Ovary (tissue), 9 donors: ENCODE results near the gene IL12RB1. TPM values are rescaled to one million over a fixed set of nuclear protein-coding genes. Genes with fewer than 3 reads are reported as not detected.

ENCODE experiments used
- DNase-seq, 5 donors: peaks; one replicate each; pipeline ENCODE4 v3.0.0-alpha.2; 2019 to 2020
- H3K27ac ChIP-seq, 2 donors: fragments of 200-600 bp; one replicate each; pipeline versions ENCODE4 v1.5.1 to v1.8.0; 2019 to 2022
- H3K27me3 ChIP-seq: fragments of 200-600 bp; one replicate; pipeline ENCODE4 v1.8.0; 2022
- H3K36me3 ChIP-seq: fragments of 200-600 bp; sonication (generic); one replicate; pipeline ENCODE4 v1.5.1; 2019
- H3K4me1 ChIP-seq: one replicate; pipeline ENCODE4 v1.8.1; 2013; ENCODE audit warnings: mild to moderate bottlenecking, moderate library complexity; ENCODE audit not compliant: insufficient read depth
- H3K4me3 ChIP-seq: fragments of 200-600 bp; sonication (generic); one replicate; pipeline ENCODE4 v1.5.1; 2017
- H3K9me3 ChIP-seq, 2 donors: fragments of 200-600 bp in 1 of 2; sonication (generic) in 1 of 2; one replicate each; pipeline versions ENCODE4 v1.5.1 to v1.8.1; 2013 to 2019; ENCODE audit warnings: mild to moderate bottlenecking in 1 of 2, moderate library complexity in 1 of 2
- EP300 ChIP-seq: sonication (generic); formaldehyde crosslinking; IDR thresholded peaks from one replicate; pipeline ENCODE4 v1.6.1; 2017; ENCODE audit warnings: antibody characterized with exemption
- POLR2A ChIP-seq: fragments of 450-650 bp; IDR thresholded peaks from one replicate; pipeline ENCODE4 v1.6.1; 2017; ENCODE audit warnings: antibody characterized with exemption, mild to moderate bottlenecking, moderate library complexity
- WGBS, 3 donors: extraction: QIAGEN DNeasy Blood & Tissue Kit in 1 of 3; methylation state at CpG; one replicate each; pipeline versions ENCODE4 v1.1.5 to v1.1.7; 2013 to 2017; 5-methylcytosine and 5-hydroxymethylcytosine counted together
- intact Hi-C, 4 donors: fragments of 100-400 bp; cut with DNase I; formaldehyde crosslinking; loops; one replicate each; pipeline versions ENCODE4 v1.11.0 to v1.15.1; 2022 to 2023
- polyA plus RNA-seq, 2 donors: library from polyadenylated mRNA; stranded (reverse); fragments of 200-250 nt in 1 of 2; fragments of 350-450 nt in 1 of 2; fragmentation: Illumina TruSeq in 1 of 2; extraction: RNeasy Lipid Tissue Mini Kit (QIAGEN cat#74804) in 1 of 2; gene quantifications; one replicate each; pipeline ENCODE4 v1.2.3, GENCODE V29; 2013 to 2014
- total RNA-seq, 7 donors: library from RNA; depleted of rRNA in 2 of 7; stranded (reverse); fragments of >200 nt in 2 of 7; fragmentation: NEBNext Ultra II Directional in 3 of 7; extraction: Animal tissue kit (Norgen Biotek cat#: 25700) in 3 of 7; gene quantifications; one replicate each; pipeline versions ENCODE4 v1.1.0 to v1.2.4, GENCODE V29; 2016 to 2023
- TF ChIP-seq, protein P1 (sequence below), 3 donors: fragments of 450-650 bp in 2 of 3; fragments of 200-600 bp in 1 of 3; IDR thresholded peaks; one replicate each; pipeline versions ENCODE4 v1.5.1 to v1.8.0; 2016 to 2022; ENCODE audit warnings: antibody characterized with exemption in 3 of 3, mild to moderate bottlenecking in 1 of 3
- donor health status: DM: no; HTN: no; CAD: no; lungs with moderate emphysema.
- donor health status: DM: no; HTN: no; CAD: no.
- donor health status: Bipolar disorder and iron deficiency.
- donor health status: DM: yes; HTN: yes; CAD: no.
- donor health status: DM: no; HTN: no; CAD: no.
- donor health status: DM: yes; HTN: yes; CAD: no.

The IL12RB1 gene
- total and polyA plus RNA-seq, 9 donors, result 0.22 to 0.89 (median 0.57) TPM

DNA sequence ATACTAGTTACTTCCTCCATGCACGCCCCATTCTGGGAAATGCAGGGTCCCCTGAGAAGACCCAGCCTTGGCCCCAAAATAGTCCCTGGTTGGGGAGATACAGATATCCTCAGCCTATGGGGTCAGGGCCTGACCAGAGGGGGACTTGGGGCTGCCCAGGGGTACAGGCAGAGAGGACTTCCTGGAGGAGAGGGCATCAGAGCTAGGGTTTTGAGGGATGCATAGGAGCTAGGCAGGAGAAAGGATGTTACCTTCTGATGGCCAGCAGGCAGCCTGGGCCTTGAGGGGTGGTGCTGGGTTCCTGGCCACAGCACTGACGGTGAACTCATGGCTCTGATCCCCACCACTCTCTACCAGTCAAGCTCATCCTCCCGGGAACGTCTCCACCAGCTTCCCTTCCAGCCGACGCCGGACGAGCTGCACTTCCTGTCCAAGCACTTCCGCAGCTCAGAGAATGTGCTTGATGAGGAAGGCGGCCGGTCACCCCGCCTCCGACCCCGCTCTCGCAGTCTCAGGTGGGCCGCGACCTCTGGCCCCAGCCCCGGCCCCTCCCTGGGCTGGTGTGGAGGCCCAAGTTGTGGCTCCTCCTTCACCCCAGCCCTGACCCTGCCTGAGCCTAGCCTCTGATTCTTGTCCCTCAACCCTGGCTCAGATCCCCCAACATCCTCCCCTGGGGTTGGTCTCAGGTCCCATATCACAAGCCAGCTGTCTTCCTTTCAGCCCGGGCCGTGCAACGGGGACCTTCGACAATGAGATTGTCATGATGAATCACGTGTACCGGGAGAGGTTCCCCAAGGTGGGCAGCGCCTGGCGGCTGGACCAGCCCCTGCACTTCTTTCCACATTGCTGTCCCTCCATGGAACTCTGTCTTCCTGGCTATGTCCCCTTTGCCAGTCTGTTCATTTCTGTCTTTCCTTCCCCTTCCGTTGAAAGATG, 36.4 kb upstream of the IL12RB1 start:
- DNase-seq, result no peak
- intact Hi-C loops, result no loop called here
- Histone ChIP-seq H3K9me3 (no peaks in the 10 kb centered on the region), H3K36me3 (no peaks in the 10 kb centered on the region), H3K4me1 (peaks cover 9% of the 10 kb centered on the region), H3K27ac (no peak overlapping the region), H3K4me3 (no peak overlapping the region), H3K27me3 (no peaks in the 10 kb centered on the region)
- WGBS, 3 donors, result 84 to 86% (median 84%) methylated on average over 27 of the region's 27 CpGs
- TF ChIP-seq, protein P1, sequence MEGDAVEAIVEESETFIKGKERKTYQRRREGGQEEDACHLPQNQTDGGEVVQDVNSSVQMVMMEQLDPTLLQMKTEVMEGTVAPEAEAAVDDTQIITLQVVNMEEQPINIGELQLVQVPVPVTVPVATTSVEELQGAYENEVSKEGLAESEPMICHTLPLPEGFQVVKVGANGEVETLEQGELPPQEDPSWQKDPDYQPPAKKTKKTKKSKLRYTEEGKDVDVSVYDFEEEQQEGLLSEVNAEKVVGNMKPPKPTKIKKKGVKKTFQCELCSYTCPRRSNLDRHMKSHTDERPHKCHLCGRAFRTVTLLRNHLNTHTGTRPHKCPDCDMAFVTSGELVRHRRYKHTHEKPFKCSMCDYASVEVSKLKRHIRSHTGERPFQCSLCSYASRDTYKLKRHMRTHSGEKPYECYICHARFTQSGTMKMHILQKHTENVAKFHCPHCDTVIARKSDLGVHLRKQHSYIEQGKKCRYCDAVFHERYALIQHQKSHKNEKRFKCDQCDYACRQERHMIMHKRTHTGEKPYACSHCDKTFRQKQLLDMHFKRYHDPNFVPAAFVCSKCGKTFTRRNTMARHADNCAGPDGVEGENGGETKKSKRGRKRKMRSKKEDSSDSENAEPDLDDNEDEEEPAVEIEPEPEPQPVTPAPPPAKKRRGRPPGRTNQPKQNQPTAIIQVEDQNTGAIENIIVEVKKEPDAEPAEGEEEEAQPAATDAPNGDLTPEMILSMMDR (IDR thresholded peaks at IDR 0.05), result no peak
- TF ChIP-seq EP300 (no peak), POLR2A (no peak)

DNA sequence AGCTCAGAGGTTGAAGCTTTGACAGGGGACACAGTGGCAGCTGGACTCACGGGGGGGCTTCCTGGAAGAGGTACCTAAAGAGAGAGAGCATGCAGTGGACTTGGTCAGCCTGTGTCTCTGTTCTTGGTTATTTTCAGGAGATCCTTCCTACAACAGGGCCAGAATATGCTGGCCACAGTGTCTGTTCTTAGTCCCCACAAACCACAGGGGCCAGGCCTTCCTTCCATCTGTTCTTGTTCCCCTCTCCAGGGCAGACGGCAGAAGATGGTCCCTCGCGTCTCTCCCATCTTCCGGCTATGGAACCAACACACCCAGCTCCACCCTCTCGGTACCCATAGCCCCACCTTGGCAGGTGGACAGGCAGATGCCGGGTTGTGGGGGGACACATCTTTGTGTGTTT, 35.7 kb upstream of the IL12RB1 start:
- Histone ChIP-seq H3K4me3 (no peak overlapping the region), H3K4me1 (peaks cover 10% of the 10 kb centered on the region), H3K27me3 (no peaks in the 10 kb centered on the region), H3K36me3 (no peaks in the 10 kb centered on the region), H3K27ac (no peak overlapping the region), H3K9me3 (no peaks in the 10 kb centered on the region)
- TF ChIP-seq EP300 (no peak), POLR2A (no peak)
- 86 to 92% (median 91%) methylated on average over 7 of the region's 7 CpGs for WGBS, 3 donors
- intact Hi-C loops, result no loop called here
- no peak for DNase-seq

GRCh38 chr19:18121166-18121565, 34.4 kb upstream of the IL12RB1 start:
- TF ChIP-seq POLR2A (no peak), EP300 (no peak)
- TF ChIP-seq, protein P1 (IDR thresholded peaks at IDR 0.05), result no peak
- intact Hi-C loops, result no loop called here
- Histone ChIP-seq H3K4me3 (no peak overlapping the region), H3K27me3 (no peaks in the 10 kb centered on the region), H3K9me3 (no peaks in the 10 kb centered on the region), H3K4me1 (peaks cover 13% of the 10 kb centered on the region), H3K27ac (no peak overlapping the region), H3K36me3 (no peaks in the 10 kb centered on the region)
- 95 to 96% (median 95%) methylated on average over 5 of the region's 5 CpGs for WGBS, 3 donors
- DNase-seq, result no peak

DNA sequence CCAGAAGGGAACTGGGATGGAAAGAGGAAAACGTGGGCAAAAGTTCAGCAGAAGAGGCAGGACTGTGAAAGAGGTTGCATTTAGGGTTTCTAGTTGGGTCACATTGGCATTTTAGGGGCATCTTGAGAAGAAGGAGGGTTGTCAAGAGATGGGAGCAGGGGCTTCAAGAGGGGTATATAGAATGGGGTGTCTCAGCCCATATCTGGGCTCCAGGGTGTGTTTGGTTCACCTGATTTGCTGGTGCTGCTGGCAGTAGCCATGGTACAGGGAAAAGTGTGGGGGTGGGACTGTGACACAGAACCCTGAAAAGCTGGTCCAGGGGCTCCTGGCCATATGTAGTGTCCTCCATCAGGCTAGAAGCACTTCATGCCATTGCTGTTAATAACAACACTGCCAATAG, 33.4 kb upstream of the IL12RB1 start:
- intact Hi-C loops, result no loop called here
- no peak for TF ChIP-seq EP300
- TF ChIP-seq, protein P1 (IDR thresholded peaks at IDR 0.05), result no peak
- no peak for TF ChIP-seq POLR2A
- H3K27ac ChIP-seq, result no peak overlapping the region
- H3K9me3 ChIP-seq, result no peaks in the 10 kb centered on the region
- H3K4me1 ChIP-seq, result peaks cover 13% of the 10 kb centered on the region
- no peak overlapping the region for H3K4me3 ChIP-seq
- WGBS, 3 donors, result 60 to 70% (median 70%) methylated on average over 1 of the region's 1 CpG
- no peak for DNase-seq
- no peaks in the 10 kb centered on the region for H3K27me3 ChIP-seq
- no peaks in the 10 kb centered on the region for H3K36me3 ChIP-seq

GRCh38 chr19:18119717-18120105, 33.0 kb upstream of the IL12RB1 start:
- H3K4me3 ChIP-seq, result no peak overlapping the region
- H3K9me3 ChIP-seq, result no peaks in the 10 kb centered on the region
- peaks cover 13% of the 10 kb centered on the region for H3K4me1 ChIP-seq
- no peaks in the 10 kb centered on the region for H3K27me3 ChIP-seq
- 77 to 85% (median 78%) methylated on average over 14 of the region's 14 CpGs for WGBS, 3 donors
- H3K27ac ChIP-seq, result no peak overlapping the region
- H3K36me3 ChIP-seq, result no peaks in the 10 kb centered on the region
- intact Hi-C loops, result loop anchor here in 3 of 4 donors (5.0 to 10.0 kb wide), 5 partner anchors 33 to 215 kb away; partner anchors contain the start of gene PIK3R2 (in 1 of the 3)
- TF ChIP-seq, protein P1 (IDR thresholded peaks at IDR 0.05), result no peak
- TF ChIP-seq EP300 (no peak), POLR2A (no peak)
- DNase-seq, result no peak
